Kidney glomerular epithelial cell (primary cell): ENCODE data around the gene OR6C70.
"Not testable (repeated sequence)": the region's sequence is repeated elsewhere in the genome, so short reads cannot be mapped to it uniquely, and the experiment has no call there.

Experiments used
- DNase-seq: peaks from one replicate; lab custom pipeline; 2025; lab: John Stamatoyannopoulos, UW

The OR6C70 gene

GRCh38 chr12:55470088-55470829 is at the start of gene OR6C70:
Gene OR6C70, minus strand, starts transcription at chr12:55470138. Its CDS starts 0 bp downstream, at chr12:55470138.
- no peak for DNase-seq

GRCh38 chr12:55516391-55516790 is 46.5 kb upstream of the OR6C70 start:
- no peak for DNase-seq

- no peak for DNase-seq
Observed at GRCh38 chr12:55515696-55516095, 45.8 kb upstream of the OR6C70 start.

GRCh38 chr12:55501601-55502000 is 31.7 kb upstream of the OR6C70 start:
- DNase-seq = no peak

- DNase-seq = no peak
Observed at GRCh38 chr12:55499810-55500252, 29.9 kb upstream of the OR6C70 start.

- no peak for DNase-seq
Observed at GRCh38 chr12:55499231-55499630, 29.3 kb upstream of the OR6C70 start.

- DNase-seq = no peak
Observed at GRCh38 chr12:55495490-55495889, 25.6 kb upstream of the OR6C70 start.

- DNase-seq = no peak
Observed at GRCh38 chr12:55492078-55492477, 22.1 kb upstream of the OR6C70 start, which contains the start of gene OR6C68. Gene OR6C68, plus strand, starts transcription at chr12:55492378. Its CDS starts 0 bp downstream, at chr12:55492378.

GRCh38 chr12:55484284-55484683 is 14.3 kb upstream of the OR6C70 start:
- DNase-seq = not testable (repeated sequence)

GRCh38 chr12:55479136-55479535 is 9.2 kb upstream of the OR6C70 start:
- DNase-seq = not testable (repeated sequence)

- no peak for DNase-seq
Observed at GRCh38 chr12:55472264-55472663, 2.3 kb upstream of the OR6C70 start.

GRCh38 chr12:55469291-55469690 is 647 bp downstream of the OR6C70 start:
- no peak for DNase-seq

- no peak for DNase-seq
Observed at GRCh38 chr12:55467836-55468235, 2.1 kb downstream of the OR6C70 start.

- DNase-seq = not testable (repeated sequence)
Observed at GRCh38 chr12:55464926-55465325, 5.0 kb downstream of the OR6C70 start.

GRCh38 chr12:55448825-55449224 is 21.1 kb downstream of the OR6C70 start:
- no peak for DNase-seq

- no peak for DNase-seq
Observed at GRCh38 chr12:55446326-55446725, 23.6 kb downstream of the OR6C70 start.

- no peak for DNase-seq
Observed at GRCh38 chr12:55445357-55445756, 24.6 kb downstream of the OR6C70 start.

GRCh38 chr12:55443776-55444175 is 26.2 kb downstream of the OR6C70 start, which contains the start of gene OR6C2:
Gene OR6C2, plus strand, starts transcription at chr12:55444076. Its CDS starts 8,138 bp downstream, at chr12:55452214.
- no peak for DNase-seq

- not testable (repeated sequence) for DNase-seq
Observed at GRCh38 chr12:55441233-55441632, 28.7 kb downstream of the OR6C70 start.

- no peak for DNase-seq
Observed at GRCh38 chr12:55428331-55429243, 41.4 kb downstream of the OR6C70 start.

- no peak for DNase-seq
Observed at GRCh38 chr12:55425954-55426353, 44.0 kb downstream of the OR6C70 start, which contains the start of gene OR6C76. Gene OR6C76, plus strand, starts transcription at chr12:55426254. Its CDS starts 0 bp downstream, at chr12:55426254.

- DNase-seq = no peak
Observed at GRCh38 chr12:55420307-55420962, 49.5 kb downstream of the OR6C70 start.
